AML-193 (cell line): Measurements from ENCODE around the gene LTBP1.

Experiments
- DNase-seq, 2 experiments: peaks; one replicate each; lab custom pipeline; 2025; lab: John Stamatoyannopoulos, UW

LTBP1 gene

GRCh38 chr2:32932825-32933755 lies 13.7 kb upstream of the LTBP1 start:
- DNase-seq, result no peak

GRCh38 chr2:32933756-32934095 lies 13.0 kb upstream of the LTBP1 start:
- no peak for DNase-seq

GRCh38 chr2:32937602-32938448 lies 8.9 kb upstream of the LTBP1 start:
- DNase-seq, result no peak

DNA sequence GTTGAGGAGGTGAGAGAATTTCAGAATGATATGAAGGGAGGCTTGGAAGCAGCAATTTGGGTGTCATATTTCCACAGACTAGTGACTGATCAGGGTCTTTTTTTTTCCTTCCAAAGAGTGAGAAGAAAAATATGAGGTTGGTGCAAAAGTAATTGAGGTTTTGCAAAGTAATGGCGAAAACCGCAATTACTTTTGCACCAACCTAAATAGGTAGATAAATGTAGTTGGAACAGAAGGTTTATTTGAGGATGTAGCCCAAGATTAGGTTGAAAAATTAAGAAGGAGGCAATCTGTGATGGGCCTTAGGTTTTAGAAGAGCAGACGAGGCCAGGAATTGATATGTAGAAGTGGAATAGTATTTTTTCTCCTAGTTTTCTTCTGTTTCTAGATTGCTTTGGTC lies 7.8 kb upstream of the LTBP1 start:
- no peak for DNase-seq

DNA sequence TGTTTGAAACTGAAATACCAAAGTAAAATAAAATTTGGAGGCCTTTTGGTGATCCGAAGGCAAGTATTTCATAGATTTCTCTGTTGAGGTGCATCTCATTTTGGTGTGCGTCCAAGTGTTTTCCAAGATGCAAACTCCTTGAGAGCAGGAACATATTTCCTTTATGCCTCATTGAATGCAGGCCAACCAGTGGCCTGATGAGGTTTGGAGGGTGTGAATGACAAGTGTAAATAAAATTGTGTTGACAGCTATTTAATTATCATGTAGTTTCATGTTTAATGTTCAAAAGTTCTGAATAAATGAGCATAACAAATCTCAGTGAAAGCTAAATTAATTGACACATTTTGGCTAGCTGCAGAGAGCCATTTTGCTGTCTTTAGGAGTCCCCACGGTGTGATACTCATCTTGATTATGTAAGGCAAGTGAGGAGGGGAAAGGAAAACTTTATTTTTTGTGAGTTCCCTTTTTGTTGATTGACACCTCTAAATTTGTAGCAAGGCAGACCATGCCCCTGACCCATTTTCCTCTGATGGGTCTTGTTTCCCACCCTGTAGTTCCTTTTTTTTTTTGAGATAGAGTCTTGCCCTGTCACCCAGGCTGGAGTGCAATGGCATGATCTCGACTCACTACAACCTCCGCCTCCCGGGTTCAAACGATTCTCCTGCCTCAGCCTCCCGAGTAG lies 6.3 kb upstream of the LTBP1 start:
- DNase-seq, result no peak

- DNase-seq, result no peak
Observed at GRCh38 chr2:32941944-32942690, 4.6 kb upstream of the LTBP1 start.

DNA sequence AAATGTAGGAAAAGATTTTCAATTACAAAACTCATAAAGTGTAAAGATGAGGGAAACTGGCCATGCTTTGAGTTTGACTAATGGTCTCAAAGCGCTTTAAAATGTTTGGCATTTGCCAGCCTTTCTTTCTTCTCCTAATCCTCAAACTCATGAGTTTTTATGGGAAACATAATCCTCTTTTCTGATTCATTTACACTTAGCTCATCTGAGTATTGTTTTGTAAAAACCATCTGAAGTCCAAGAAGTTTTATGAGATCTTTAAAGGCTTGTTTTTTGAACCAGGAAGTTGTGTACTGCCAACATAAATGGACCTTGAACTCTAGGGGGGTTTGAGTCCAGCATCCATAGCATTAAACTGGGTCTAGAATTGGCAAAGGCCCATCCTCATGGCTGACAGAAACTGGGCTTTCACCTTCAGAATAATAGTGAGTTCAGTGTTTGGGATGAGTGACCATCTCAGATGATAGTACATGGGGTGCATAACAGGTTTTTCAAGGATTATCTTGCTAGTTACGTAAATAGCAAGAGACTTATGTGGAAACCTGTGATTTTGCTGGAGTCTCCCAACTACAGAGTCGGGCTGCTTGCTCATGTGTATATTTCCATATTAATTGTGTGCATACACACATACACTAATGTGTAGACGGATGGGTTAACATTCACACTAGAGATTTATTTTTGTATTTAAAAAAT lies 3.8 kb upstream of the LTBP1 start:
- DNase-seq, result no peak

DNA sequence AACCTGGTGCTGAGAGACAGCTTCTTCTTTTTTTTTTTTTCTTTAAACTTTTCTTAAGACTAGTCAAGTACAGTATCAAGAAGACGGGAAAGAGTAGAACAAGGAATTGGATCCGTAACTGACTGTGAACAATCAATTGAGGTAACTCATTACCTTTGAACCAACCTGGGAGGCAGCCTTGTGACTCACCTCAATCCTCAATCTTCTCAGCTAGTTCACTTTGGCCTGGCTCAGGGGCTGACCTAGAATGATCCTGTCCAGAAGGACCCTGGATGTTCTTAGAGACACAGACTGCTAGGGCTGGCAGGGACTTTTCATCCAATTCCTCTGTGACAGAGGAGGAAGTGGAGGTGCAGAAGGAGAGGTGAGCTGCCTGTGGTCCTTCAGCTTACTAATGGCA lies 1.5 kb upstream of the LTBP1 start:
- DNase-seq, result no peak

DNA sequence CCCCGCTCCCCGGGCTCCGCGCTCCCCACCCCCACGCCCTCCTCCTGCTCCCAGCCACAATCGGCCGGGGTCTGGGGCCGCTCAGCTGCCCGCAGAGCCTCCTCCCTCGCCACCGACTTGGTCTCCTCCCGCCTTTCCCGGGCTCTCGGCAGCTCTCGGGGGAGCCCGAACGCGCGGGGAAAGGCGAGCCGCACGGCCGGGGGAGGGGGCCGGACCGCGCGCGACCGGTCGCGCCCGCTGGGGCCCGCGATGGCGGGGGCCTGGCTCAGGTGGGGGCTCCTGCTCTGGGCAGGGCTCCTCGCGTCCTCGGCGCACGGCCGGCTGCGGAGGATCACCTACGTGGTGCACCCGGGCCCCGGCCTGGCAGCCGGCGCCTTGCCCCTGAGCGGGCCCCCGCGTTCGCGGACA lies 327 bp downstream of the LTBP1 start:
- DNase-seq, result no peak

- no peak for DNase-seq
Observed at GRCh38 chr2:32947484-32948143, 861 bp downstream of the LTBP1 start.

DNA sequence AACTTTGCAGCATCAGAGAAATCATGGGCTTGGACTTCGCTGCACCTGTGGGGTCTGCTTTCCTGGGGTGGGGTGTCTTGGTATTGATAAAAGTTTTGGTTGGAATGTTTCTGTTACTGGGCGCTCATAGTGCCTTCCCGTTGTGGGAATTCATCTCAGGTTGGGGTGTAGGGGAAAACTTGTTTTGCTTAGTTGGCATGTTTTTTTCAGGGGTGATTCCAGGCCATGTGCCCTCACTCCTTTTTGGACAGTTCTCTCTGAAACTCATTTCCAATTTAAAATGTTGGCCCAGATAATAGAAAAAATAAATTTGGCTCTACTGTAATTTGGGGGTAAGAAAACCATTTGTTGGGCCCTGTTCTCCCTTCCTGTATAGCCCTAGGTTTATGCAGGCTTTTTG lies 1.5 kb downstream of the LTBP1 start:
- DNase-seq, result no peak

DNA sequence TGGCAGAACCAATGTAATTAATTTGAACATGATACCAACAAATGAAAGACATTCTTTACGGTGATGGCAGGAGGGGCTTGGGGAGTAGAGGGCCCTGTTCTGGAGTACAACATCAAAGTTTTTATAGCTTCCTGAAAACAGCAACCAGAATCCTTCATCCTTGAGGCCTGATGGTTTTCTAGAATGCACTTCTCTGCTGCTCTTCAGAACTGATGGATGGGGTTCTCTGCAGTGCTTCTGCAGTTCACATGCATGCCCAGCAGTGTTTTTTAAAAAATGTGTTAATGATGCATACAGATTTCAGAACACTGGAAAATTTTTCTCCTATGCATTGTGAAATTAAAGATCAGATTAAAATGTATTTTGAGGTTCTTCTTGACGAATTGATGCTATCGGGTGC lies 2.5 kb downstream of the LTBP1 start:
- DNase-seq, result no peak

GRCh38 chr2:32951672-32952071 lies 4.9 kb downstream of the LTBP1 start:
- no peak for DNase-seq

DNA sequence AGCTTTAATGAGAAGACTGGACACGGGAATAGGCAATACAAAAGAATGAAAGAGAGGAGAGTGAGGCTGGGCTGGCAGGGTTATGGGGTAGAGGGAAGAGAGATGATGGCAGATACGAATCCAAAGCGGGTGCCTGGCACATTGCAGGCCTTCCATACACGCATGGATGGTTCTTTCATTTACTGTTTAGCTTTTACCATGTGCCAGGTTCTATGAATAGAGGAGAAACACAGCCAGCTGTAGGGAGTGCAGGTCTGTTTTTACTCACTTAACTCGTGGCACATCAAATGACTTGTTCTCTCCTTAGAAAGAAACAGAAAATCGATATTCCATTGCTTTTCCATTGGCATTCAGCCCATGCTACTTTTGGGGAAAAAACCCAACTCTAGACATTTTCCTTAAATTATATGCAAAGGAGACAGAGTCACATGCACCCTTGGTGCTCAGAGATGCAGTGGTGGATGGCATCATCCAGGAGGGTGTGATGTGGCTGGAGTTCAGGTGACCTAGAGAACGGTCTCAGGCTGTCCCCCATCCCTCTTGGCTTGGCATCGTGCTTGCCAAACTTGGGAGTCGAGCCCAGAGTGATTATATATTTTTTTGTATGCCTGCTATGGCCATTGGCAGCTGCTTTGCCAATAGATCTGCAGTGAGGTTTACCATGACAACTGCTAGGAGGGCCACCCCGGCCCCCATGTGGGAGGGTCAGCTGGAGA lies 6.2 kb downstream of the LTBP1 start:
- DNase-seq, result no peak

GRCh38 chr2:32954206-32954605 lies 7.5 kb downstream of the LTBP1 start:
- DNase-seq, result no peak

DNA sequence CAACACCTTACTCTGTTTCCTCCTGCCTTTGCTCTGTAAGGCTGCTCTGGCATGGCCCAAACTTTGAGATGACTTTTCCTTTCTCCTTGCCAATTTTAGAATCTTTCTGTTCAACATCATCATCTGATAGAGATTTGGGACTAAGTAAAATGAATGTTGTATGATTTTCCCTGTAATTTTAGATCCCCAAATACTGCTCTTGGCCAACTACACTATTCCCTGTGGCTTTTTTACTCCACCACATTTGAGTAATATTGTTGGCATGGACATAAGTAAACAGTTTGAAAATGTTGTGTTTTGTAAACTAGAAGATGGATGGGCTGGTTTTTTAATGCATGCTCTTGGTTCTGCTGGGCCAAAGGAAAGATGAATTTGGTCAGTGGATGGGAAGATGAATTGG lies 12.1 kb downstream of the LTBP1 start:
- no peak for DNase-seq

- no peak for DNase-seq
Observed at GRCh38 chr2:32960238-32960637, 13.5 kb downstream of the LTBP1 start.

- DNase-seq, result no peak
Observed at GRCh38 chr2:32960647-32961403, 14.1 kb downstream of the LTBP1 start.

- no peak for DNase-seq
Observed at GRCh38 chr2:32962690-32963089, 15.9 kb downstream of the LTBP1 start.
